HG02885 (cell line): Measurements from ENCODE around the gene EMC9.

Experiments used
- ATAC-seq: cut with Tn5 transposase; IDR thresholded peaks from one replicate; pipeline ENCODE4 v1.9.1; 2021; ENCODE audit warnings: mild to moderate bottlenecking; ENCODE audit not compliant: unreplicated experiment, poor library complexity

The EMC9 gene

DNA sequence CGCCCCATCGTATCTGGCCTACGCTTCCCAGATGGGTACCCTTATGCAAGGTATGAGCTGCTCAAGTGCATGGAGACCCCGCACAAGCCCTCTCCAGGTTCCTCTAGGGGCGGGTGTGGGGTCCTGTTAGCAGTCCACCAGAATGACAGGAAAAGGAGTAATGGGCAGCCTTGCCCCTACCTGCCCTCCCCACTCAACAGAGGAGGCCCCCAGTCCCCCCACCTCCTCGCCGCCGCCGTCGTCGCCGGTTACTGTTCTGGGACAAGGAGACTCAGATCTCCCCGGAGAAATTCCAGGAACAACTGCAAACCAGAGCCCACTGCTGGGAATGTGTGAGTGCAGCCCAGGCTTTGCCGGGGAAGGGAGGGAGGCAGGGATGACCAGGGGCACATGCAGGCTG, 36.5 kb upstream of the EMC9 start:
- no peak for ATAC-seq

DNA sequence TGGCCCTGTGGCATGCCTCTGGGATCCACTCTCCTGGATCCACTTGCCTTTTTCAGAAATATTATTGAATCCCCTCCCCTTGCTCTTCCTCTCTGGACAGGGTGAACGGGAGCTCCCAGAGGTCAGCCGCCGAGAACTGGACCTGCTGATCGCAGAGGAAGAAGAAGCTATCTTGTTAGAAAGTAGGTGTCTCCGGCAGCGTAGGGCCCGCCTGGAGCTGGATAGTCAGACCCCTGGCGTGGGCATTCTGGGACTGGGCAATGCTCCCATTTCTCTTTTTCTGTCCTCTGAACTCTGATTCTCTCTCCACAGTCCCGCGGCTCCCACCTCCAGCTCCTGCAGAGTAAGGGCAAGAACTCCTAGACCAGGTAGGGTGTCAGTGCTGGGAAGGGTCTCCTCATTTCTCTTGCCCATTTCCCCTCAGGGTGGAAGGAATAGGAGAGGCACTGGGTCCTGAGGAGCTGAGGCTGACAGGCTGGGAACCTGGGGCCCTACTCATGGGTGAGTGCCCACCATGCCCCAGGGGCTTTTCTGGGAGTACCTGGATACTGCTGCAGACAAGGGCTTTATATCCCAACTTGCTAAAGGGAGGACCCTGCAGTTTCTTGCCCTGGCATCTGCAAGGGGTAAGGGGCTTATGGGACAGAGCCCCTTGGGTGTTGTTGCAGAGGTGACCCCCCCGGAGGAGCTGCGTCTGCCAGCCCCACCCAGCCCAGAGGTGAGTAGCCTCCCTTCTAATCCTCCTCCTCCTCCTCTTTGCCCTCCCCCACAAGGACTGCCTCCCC, 35.8 kb upstream of the EMC9 start:
- no peak for ATAC-seq

DNA sequence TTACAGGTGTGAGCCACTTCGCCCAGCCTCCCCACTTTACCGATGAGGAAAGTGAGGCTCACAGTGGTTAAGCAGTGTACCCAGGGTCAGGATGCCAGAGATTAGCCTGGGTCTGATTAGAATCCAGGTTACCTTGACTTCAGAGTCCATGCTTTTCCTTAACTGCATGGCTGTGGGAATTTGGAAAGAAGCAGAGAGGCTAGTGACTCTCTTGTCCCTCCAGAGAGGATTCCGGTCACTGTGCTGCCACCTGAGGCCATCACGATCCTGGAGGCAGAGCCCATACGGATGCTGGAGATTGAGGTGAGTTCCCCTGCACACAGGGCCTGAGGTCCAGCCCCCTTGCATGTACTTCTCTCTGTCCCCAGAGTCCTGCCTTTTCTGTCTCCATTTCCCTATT, 35.2 kb upstream of the EMC9 start:
- ATAC-seq, result no peak

DNA sequence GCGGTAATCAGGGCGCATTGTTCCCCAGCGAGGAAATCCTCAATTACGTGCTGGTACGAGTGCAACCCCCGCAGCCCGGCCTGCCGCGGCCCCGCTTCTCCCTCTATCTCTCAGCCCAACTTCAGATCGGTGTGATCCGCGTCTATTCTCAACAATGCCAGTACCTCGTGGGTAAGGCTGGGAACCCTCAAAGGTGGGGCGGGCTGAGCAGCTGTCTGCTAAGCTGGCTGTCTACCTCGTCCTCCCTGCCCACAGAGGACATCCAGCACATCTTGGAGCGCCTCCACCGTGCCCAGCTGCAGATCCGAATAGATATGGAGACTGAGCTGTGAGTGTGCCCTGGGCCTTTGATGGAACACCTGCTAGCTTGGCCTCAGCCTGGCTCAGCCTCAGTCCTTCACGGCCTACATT, 31.5 kb upstream of the EMC9 start:
- no peak for ATAC-seq

DNA sequence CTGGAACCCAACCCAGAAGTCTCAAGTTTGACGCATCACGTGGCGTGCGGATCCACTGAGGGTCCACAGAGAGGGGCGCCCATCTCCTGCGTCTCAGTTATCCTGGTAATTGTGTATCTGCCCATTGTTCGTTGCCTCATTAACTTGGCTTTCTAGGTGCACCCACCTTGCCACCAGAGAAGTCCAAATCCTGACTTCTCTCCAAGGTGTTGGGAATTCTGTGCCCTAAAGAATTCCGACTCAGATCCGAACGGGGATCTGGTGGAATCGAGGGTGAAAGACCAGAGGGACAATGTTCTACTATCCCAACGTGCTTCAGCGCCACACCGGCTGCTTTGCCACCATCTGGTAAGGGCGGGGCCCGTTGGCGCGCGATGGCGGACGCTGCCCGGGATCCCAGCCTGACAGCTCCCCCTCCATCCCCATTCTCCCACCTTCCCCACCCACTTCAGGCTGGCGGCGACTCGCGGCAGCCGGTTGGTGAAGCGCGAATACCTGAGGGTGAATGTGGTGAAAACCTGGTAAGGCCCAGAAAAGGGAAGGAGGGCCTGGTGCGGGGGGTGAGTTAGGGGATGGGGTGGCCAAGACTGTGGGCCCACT, 31.0 kb upstream of the EMC9 start:
- no peak for ATAC-seq

DNA sequence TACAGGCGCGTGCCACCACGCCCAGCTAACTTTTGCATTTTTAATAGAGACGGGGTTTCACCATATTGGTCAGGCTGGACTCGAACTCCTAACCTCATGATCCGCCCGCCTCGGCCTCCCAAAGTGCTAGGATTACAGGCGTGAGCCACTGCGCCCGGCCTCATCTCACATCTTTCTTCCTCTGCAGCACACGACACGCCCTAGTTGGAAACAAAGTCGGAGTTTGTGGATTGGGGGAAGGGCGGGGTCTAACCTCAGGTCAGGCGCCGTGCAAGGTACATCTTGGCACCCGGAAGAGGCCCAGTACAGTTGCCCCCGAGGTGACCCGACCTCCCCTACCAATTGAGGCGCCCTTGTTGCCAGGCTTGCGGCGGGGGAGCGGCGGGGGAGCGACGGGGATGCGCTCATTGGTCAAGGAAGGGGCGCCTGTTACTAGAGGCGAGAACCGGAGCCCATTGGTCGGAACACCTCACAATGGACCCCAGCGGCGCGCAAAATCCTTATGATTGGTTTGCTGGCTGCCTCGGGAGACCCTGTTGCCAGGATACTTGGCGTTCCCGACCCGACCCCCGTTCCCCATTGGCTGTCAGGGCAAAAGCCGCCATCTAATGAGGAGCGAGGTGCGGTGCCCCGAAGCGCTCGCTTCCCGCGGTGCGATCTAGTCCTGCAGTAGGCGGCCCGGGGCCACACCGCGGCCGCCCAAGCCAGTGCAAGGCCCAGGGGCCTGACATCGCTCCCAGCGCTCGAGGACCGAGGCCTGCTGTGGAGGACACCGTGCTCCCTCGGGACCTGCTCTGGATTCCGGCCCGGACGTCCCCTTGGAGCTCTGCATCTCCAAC, 30.2 kb upstream of the EMC9 start, which contains the start of gene REC8:
REC8 (plus strand) TSS at position 659 of the 839 bp plus-strand sequence. CDS start 473 bp downstream, outside the sequence.
- peak; percentile 69 for ATAC-seq

DNA sequence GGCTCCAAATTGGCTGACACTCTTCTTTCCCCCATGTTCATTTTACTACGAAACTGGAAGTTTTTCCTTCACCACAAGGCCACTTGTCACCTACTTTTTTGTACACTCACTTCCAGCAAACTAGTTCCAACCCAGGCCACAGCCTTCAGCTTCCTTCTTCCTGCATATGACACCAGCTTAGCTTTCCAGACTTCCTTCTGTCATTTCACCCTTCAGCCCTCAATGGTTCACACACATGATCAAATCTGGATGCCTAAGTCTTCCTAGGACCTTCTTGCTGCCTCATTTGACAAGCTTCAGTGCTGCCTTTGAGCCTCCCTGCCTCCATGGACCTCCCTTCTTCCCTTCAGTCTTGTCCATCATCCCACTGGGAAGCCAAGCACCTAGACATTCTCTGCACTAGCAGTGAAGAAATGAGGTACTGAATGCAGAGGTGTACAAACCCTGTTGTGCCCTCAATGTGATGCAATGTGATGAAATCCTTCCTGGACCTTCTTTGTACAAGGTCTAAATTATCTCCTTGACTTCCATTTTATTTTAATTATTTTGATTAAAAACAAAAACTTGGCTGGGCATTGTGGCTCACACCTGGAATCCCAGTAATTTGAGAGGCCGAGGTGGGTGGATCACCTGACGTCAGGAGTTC, 26.2 kb upstream of the EMC9 start:
- ATAC-seq, result no peak

DNA sequence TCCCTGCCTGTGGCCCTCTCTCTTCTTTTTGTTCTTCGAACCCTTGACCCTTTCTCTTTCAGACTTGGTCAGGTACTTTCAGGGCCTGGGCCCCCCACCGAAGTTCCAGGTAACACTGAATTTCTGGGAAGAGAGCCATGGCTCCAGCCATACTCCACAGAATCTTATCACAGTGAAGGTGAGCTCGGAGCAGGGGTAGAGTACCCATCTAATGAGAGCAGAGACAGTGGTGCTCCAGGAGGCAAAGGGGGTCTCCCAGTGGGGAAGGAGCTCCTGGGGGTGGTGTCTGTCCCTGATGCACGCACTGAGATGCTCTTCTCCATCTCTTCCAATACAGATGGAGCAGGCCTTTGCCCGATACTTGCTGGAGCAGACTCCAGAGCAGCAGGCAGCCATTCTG, 24.4 kb upstream of the EMC9 start:
- no peak for ATAC-seq

DNA sequence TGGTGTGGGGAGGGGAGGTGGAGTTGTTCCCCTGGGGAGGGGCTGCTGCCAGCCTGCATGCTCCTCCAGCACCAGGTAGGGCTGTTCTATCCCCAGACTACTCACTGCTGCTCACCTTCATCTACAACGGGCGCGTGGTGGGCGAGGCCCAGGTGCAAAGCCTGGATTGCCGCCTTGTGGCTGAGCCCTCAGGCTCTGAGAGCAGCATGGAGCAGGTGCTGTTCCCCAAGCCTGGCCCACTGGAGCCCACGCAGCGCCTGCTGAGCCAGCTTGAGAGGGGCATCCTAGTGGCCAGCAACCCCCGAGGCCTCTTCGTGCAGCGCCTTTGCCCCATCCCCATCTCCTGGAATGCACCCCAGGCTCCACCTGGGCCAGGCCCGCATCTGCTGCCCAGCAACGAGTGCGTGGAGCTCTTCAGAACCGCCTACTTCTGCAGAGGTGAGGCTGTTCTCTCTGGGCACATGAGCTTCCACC, 23.2 kb upstream of the EMC9 start:
- no peak for ATAC-seq

DNA sequence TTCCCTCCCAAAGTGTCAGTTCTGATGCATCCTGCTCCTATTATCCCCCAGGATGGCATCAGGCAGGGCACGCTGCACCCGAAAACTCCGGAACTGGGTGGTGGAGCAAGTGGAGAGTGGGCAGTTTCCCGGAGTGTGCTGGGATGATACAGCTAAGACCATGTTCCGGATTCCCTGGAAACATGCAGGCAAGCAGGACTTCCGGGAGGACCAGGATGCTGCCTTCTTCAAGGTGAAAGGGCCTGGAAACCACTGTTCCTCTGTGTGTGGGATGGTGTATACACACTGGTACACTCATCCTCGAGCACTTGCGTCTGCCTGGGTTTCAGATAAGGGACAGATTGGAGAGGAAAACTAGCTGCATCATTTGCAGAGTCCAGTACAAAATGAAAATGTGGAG, 20.7 kb upstream of the EMC9 start:
- ATAC-seq, result no peak

DNA sequence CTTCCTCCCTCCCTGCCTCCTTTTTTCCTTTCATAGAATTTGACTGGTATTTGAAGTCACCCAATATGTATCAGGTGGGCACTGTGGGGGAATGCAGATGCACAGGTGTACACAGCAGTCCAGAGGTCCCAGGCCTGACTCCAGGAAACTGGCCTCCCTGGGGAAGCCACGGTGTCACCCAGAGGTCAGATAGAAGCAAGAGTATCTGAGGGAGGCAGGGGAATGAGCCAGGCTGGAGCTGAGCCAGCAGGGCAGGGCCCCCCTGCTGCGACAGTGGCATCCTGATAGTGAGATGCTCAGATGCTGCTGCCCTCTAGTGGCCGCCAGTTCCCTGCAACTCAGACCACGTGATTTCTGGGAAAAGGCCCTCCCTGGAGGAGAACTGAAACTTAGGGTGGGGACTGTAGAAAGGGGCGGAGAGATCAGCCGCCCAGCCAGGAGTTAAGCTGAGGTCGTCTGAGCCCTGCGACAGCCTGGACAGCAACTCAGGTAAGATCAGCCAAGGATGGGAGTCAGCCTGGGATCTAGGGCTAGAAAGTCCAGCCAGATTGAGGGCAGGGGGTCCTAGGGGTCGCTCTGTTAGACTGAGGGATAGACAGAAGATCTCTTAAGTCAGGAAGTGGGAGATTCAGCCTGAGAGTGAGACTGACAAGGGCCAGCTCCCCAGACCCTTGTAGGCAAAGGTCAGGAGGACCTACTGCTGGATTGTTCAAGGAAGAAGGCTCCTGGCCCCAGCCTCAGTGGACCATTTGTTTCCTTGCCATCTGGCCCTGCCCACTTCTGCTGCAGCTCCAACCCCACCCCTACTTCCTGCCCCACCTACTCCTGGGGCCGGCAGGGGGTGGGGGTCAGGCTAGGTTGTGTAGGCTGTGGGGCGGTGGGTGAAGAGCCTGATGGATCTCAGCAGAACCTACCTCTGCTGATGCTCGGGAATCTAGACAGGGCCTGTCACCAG, 19.7 kb upstream of the EMC9 start, which contains the start of gene IRF9:
IRF9 (plus strand) TSS at position 416 of the 955 bp plus-strand sequence. CDS start 880 bp downstream, outside the sequence.
- peak; percentile 87 for ATAC-seq

DNA sequence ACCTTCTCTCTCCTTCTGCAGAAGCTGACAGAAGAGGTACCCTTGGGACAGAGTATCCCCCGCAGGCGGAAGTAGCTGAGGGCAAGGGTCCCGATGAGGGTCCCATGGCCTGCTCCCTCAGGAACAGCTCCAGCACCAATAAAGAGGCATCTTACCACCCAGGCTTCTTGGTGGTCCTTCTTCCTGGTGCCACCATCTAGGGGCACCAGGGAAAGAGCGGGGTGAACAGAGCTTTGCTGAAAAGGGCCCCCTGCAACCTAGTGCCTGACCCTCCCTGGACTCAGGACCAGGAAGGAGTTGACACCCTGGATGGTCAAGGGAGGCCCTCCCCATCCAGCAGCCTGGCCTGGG, 19.1 kb upstream of the EMC9 start:
- ATAC-seq, result no peak

DNA sequence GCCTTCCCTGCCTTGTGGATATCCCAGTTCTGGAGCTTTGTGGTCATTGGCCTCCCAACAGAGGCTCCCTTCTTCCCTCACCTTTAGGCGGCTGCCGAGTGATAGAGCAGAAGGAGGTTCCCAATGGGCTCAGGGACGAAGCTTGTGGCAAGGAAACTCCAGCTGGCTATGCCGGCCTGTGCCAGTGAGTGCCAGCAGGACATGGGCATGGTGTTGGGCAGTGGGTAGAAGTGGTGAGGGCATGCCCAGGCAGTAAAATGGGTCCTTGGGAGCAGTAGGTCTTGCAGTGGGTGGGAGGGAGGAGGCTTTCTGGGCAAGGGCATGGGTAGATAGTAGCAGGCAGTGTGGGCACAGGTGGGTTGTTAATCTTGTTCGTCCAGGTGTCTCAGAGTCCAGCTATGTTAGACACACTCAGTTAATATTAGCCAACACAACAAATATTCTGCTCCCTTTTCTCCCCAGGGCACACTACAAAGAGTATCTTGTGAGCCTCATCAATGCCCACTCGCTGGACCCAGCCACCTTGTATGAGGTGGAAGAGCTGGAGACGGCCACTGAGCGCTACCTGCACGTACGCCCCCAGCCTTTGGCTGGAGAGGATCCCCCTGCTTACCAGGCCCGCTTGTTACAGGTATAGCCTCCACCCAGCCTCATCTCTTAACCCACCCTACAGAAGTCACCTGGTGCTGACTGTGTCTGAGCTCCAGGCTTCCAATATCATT, 18.5 kb upstream of the EMC9 start:
- ATAC-seq, result no peak

DNA sequence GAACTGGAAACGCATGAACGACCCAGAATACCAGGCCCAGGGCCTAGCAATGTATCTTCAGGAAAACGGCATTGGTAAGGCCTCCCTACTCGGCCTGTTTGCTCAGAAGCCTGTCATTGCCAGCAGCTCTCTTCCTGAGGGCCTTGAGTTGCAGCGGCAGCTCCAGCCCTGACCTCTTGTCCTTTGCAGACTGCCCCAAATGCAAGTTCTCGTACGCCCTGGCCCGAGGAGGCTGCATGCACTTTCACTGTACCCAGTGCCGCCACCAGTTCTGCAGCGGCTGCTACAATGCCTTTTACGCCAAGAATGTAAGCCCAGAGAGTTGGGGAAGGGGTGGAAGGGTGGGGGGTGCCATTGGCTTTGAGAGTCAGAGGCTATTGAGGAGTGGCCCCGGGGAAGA, 15.9 kb upstream of the EMC9 start:
- no peak for ATAC-seq

DNA sequence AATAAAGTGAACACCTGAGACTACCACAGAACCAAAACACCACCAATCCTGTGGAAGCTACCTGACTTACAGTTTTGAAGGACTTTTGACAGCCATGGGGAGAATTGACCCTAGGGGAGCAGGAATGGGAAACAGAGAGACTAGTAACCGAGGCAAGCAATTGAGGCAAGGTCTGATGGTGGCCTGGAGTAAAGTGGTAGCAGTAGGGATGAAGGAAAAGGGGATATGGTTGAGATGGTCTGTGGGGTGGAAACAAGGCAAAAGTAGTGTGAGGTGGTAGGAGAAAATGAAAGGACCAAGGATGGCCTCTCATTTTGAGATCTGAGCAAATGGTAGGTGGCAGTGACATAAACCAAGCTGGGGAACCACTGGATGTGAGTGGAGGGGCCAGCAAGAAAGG, 15.4 kb upstream of the EMC9 start:
- ATAC-seq, result no peak

DNA sequence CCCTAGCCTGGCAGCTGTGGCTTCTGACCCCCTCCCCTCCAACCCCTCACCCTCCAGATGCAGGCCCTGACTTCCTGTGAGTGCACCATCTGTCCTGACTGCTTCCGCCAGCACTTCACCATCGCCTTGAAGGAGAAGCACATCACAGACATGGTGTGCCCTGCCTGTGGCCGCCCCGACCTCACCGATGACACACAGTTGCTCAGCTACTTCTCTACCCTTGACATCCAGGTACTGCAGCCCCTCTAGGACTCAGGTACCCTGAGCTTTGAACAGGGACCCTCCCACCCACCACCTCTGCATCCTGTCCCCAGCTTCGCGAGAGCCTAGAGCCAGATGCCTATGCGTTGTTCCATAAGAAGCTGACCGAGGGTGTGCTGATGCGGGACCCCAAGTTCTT, 13.7 kb upstream of the EMC9 start:
- ATAC-seq, result no peak

DNA sequence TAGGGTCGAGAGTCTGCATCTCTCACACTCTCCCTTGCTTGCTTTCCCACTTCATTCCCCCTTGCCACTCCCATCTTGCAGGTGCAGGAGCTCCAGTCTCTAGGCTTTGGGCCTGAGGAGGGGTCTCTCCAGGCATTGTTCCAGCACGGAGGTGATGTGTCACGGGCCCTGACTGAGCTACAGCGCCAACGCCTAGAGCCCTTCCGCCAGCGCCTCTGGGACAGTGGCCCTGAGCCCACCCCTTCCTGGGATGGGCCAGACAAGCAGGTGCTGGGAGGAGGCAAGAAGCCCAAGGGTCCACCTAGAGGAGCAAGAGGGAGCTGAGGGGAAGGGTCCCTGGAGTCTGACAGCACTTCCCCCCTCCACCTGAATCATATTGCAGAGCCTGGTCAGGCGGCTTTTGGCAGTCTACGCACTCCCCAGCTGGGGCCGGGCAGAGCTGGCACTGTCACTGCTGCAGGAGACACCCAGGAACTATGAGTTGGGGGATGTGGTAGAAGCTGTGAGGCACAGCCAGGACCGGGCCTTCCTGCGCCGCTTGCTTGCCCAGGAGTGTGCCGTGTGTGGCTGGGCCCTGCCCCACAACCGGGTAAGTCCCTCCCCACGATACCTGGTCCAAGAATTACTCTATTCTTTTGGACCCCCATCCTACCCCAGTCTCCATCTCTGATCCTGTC, 10.2 kb upstream of the EMC9 start:
- ATAC-seq, result no peak

DNA sequence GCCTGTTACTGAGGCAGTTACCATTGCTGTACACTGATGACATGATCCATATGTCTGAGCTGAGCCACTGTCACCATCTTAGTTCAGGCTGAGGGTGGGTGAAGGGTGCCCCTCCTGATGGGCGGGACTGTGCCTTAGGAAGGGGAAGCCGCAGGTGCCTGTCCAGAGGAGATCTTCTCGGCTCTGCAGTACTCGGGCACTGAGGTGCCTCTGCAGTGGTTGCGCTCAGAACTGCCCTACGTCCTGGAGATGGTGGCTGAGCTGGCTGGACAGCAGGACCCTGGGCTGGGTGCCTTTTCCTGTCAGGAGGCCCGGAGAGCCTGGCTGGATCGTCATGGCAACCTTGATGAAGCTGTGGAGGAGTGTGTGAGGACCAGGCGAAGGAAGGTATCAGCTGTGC, 9.6 kb upstream of the EMC9 start:
- ATAC-seq, result no peak
